Midbrain (tissue), 1 donor: Measurements from ENCODE around the gene DNM1.

ENCODE experiments used
- DNase-seq: peaks from one replicate; lab custom pipeline; 2025; lab: John Stamatoyannopoulos, UW

Gene DNM1

DNA sequence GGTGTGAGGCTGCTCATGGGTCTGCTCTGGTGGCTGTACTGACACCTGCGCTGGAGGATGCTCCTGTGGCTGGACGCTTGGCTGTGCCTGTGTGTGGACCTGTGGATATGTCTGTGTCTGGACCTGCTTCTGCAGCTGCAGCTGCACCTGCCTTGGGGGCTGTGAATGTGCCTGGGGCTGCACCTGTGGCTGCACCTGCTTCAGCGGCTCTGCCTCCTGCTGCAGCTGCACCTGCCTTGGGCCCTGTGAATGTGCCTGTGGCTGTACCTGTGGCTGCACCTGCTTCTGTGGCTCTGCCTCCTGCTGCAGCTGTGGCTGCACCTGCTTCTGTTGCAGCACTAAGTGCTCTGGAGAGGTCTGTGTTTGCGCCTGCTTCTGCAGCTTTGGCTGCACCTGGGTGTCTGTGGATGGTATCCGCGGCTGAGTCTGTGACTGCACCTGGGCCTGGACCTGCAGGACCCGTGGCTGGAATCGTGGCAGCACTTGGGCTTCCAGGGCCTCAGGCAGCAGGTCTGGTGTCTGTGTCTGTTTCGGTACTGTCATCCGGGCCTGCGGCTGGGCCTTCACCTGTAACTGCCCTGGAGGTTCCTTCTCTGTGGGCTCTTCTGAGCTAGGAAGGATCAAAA, 24.3 kb upstream of the DNM1 start:
- no peak for DNase-seq

DNA sequence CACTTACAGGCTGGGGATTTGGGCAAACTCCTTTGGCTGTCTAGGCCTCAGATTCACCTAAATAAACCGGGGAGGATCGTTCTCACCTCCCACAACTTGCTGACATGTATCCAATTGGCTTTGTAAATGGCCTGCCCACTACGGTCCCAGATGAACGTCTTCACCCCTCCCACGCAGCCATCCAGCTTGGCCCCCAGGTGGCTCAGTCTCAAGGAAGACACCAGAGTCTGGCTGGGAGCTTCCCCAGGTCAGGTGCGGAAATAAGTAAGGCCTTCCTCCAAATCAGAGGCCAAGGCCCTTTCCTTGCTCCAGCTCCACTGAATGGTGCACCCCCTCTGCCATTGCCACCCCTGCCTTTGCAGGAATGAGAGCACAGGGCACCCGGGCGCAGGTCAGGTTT, 23.2 kb upstream of the DNM1 start:
- no peak for DNase-seq

DNA sequence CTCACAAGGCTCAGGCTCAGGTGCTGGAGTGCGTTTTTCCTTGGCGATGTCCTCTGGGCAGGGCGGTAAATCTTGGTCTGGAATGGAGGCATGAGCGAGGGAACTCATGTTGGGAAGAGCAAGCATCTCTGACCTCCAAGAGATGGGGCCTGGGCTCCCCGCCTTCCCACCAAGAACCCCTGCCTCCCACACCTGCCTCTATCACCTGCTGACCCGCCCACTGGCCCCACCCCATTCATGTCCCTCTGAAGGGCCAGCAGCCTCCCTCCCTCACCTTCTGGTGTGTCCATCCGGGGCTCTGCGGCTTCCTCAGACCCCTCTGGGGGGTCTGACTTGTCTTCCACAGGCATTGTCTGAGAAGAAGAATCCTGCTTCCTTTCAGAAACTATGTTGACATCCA, 22.7 kb upstream of the DNM1 start:
- no peak for DNase-seq

DNA sequence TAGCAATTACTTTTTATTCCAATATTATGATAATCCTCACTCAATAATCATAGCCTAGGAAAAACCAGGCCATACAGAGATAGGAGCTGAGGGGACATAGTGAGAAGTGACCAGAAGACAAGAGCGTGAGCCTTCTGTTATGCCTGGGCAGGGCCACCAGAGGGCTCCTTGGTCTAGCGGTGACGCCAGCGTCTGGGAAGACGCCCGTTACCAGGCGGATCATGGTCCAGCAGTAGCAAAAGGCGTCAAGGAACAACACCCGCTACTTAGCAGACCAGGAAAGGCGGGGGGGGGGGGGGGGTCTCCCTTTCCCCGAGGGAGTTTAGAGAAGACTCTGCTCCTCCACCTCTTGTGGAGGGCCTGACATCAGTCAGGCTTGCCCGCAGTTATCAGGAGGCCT, 21.7 kb upstream of the DNM1 start:
- DNase-seq: peak; percentile 58

DNA sequence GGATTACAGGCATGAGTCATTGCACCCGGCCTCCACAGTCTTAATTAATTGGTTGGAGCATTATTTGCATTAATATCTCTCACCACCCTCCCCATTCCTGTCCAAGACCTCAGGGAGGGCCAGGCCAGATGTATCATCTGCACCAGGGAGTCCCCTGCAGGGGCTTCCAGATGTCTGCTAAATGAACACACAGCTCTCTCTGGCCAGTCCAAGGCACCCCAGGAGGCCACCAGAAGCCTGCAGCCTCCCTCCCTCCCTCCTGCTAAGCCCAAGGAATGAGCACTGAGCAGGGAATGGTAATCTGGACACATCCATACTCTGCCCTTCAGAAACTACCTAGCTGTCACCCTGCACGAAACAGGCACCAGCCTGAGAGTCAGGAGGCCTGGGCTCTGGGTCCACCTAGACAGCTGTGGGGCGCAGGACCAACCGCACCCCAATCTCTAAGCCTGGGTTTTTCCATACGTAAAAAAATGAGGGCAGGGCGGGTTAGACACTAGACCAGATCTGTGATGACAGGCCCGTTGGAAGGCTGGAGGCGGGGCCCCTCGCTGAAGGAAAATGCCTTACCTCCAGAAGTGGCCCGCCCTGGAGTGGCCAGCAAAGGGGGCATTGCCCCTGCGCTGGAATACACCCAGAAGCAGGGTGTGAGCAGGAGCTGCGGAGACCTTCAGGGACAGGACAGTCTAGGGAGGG, 20.1 kb upstream of the DNM1 start:
- no peak for DNase-seq

DNA sequence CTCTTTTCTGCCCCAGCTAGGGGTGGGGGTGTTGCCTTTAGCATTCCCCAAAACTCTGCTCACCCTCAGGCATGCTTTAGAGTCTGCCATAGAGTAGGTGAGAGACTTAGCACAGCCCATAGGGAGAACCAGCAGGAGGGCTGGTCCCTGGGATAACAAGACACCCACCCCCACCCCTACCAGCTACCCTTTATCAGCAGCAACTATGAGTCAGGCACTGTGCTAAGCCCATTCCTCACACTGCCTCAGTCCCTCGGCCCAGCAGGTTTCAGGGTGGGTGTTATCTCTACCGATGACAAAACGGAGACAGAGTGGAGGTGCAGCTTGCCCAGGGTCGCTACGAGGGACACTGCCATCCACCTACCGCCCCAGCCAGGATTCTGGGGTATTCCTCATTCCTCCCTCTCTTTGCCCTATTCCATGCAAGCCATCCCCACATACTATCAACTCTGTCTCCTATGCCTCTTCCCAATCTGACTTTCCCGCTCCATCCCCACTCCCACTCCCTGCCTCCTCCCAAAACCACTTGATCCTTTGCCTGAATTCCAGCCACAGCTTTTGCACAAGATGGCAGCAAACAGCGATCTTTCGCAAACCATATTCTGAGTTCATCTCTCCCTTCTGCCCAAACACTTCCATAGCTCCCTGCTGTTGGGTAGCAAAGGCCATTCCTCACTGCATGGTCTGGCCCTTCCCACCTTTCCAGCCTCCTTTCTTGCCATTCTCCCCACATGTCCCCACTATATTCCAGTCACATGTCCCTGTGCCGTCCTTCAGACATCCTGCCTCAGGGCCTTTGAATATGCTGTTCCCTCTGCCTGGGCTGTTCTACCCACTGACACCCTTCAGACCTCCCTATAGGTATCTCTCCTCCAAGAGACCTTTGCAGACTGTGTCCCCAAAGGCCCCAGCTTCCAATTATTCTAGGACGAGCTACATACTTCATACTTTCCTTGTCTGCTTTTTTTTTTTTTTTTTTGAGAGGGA, 16.9 kb upstream of the DNM1 start:
- DNase-seq: no peak

DNA sequence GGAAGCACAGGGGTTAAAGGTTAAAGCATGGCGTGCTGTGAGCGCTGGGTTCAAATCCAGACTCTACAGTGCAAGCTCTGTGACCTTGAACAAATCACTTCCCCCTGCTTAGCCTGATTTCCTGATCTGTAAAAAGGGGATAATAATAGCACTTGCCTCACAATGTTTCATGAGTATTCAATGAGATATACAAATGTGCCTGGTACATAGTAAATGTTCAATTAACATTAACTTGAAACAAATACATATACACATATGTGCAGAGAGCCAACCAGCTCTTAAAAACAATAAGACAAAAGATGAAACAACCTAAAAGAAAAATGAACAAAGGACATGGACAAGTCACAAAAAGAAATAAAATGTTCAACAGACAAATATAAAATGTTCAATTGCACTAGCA, 15.8 kb upstream of the DNM1 start:
- no peak for DNase-seq

DNA sequence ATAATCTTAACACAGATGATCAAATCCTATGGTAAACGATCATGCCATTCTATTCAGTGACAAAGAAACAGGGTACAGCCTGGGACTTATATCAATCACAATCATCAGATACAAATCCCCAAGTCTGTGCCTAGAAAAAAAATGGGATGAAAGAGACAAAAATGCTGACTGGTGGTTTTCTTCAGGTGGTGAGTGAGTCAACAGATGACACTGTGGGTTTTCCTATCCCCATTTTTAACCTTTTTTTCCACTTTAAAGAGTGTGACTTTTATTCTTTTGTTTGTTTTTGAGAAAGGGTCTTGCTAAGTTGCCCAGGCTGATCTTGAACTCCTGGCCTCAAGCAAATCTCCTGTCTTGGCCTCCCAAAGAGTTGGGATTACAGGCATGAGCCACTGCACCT, 15.0 kb upstream of the DNM1 start:
- DNase-seq: no peak

DNA sequence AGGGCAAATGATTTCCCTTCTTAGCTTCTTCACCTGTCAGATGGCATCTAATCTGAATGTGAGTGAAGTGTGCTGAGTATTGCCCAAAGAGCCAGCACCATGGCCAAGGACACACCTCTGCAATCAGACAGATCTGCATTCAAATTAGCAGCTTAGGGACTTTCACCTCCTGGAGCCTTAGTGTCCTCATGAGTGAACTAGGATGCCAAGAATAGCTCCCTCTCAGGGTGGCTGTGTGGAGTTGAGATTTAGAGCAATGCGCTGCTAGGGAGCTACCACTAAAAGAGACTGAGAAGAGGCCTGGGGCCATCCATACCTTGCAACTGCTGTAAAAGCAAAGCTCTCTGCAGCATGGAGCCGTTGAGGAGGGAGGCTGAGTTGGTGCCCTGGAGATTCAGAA, 13.2 kb upstream of the DNM1 start:
- no peak for DNase-seq

DNA sequence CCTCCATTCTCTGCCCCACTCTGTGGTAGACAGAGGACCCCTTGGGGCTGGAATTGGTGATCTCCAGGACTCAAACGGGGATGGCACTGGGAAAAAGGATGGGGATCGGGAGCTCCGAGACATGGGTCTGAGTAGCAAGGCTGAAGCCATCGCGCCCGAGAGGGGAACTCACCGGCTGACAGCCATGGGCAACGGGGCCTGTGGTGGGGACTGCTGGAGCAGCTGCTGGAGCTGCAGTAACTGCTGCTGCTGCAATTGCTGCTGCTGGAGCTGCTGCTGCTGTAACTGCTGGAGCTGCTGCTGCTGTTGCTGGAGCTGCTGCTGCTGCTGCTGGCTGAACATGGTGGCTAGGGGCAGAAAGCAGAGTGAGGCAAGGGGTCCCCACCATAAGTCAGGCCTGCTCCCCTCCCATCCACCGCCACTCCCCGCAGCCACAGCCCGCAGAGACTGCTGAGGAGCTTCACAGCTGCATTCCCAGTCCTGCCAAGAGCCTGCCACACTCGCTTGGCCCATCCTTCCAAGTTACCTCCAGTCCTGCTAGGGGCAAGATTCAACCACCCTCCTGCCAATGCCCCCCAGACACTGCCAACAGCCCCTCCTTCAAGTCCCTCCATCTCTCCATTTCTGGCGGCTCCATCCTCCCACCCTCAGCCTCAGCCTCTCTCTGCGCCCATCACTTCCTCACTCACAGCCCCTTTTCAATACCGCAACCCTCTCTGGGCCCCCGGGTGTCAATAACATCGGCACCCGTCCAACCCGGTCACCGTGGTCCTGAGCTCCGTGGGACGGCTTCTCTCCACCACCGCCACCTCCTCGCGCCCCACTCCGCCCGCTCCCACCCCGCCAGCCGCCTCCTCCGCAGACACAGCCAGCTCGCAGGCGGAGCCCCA, 12.4 kb upstream of the DNM1 start:
- DNase-seq: peak; percentile 31

DNA sequence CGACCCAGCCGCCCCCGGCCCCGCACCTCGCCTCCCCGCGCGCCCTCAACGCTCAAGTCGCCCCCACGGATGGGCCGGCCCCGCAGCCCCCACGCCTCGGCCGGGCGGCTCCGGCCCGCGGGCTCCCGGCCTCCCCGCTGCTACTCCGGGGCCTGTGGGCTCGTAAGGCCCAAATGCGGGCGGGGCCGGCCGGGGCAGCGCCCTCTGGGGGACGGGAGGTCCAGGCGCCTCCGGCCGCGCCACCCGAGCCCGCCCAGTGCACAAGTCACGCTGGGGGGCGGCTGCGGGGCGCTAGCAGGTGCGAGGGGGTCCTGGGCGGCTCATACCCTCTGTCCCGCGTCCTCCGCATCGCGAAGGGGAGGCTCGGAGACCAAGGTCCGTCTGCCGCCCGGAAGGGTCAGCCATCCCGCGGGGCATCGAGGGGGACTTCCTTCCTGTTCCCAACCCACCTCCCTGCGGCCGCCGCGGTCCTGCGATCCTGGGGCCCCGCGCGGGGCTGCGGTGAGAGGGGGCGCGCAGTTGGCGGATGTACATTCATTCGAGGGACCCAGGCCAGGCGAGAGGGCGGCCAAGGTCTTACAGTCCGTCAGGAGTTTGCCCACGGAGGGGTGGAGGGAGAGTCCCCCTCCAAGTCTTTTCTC, 11.7 kb upstream of the DNM1 start, which contains the start of gene CIZ1:
Gene CIZ1, minus strand, starts transcription at position 167 of the 641 bp plus-strand sequence. CDS start 715 bp downstream, outside the sequence.
- peak; percentile 81 for DNase-seq

DNA sequence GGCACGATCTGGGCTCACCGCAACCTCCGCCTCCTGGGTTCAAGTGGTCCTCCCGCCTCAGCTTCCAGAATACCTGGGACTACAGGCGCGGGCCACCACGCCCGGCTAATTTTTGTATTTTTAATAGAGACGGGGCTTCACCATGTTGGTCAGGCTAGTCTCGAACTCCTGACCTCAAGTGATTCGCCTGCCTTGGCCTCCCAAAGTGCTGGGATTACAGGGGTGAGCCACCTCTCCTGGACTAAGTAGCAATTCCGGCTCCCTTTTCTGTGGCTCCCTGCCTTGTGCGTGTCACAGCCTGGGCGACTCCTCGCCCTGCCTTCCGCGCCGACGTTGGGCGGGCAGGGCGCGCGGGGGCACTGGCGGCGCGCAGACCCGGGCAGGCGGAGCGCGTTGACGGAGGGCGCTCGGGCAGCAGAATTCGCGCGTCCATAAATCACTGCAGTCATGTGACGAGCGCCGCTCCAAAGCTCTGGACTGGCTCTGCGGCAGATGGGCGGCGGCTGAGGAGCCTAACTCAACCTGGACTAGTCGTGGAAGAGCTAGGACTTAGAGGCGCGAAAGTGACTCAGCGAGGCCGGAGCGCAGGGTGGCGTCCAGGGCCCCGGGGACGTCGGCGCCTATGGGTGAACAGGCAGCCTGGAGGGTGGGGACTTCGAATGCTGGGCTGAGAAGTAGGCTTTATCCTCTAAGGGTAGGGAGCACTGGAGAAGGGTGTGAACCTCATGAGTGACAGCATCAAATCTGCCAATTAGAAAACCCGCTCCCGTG, 10.4 kb upstream of the DNM1 start:
- DNase-seq: peak; percentile 6

DNA sequence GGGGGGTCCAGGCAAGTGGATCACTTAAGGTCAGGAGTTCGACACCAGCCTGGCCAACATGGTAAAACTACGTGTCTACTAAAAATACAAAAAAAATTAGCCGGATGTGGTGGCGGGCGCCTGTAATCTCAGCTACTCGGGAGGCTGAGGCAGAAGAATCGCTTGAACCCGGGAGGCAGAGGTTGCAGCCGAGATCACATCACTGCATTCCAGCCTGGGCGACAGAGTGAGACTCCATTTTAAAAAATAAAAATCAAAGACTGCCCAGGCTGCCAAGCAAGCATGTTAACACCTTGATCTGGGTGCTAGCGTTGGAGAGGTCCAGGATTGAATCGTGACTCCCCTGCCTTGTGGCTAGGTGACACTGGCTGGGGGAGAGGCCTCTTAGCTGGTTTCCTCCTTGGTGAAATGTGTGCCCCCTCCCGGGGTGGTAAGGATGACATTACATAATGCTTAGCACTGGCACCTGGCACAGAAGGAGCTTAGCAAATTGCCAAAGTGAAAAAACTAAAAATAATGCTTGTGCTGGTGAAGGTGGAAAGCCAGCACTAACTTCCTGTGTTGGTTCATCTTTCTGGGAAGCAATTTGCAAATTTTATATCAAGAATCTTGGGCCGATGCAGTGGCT, 9.6 kb upstream of the DNM1 start:
- no peak for DNase-seq

DNA sequence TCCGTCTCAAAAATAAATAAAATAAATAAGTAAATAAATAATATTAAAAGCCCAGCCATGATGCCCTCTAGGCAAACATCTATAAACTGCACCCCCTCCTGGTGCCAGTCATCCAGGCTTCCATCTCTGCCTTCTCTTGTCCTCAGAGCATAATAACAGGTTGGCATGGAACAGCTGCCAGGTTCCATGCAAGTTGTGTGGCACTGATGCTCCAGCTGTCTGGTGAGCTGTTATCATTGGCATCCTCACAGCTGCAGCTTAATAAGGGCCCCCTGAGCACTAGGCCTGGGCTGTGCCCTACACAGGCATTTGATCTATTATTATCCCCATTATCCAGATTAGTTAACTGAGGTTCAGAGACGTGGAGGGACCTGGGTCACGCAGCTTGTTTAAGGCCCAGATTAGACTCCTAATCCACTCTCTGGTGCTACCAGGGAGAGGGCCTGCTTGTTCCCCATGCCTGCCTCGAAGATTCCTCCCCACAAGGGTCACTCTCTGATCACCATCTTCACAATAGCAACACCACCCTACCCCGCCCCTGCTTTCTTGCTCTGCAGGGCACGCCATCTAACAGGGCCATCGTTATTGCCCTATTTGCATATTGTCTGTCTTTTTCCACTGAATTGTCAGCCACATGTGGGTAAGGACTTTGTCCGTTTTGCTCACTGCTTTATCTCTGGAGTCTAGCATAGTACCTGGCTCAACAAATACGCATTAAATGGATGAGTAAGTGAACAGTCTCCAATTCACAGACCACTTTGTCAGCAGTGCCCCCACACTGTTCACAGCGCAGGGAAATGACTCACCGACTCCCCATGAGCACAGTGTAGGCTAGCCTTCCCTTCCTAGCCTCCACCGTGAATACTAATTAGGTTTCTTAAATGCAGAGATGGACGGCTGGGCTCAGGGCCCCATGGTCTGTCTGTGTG, 1.5 kb upstream of the DNM1 start:
- no peak for DNase-seq

DNA sequence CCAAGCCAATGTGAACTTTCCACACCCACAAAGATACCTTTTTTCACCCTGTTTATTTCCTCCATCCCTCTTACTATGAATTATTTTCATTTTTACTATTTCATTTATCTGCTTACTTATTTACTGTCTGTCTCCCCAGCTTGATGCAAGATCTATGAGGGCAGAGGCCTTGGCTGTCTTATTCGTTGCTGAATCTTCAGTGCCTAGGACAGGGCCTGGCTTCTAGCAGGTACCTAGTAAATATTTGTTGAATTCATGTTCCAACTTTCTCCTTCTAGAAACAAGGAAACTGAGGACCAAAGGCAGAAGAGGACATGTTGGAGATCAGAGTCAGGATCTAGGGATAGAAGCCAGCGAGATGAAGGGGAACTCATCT, 543 bp upstream of the DNM1 start:
- DNase-seq: no peak

DNA sequence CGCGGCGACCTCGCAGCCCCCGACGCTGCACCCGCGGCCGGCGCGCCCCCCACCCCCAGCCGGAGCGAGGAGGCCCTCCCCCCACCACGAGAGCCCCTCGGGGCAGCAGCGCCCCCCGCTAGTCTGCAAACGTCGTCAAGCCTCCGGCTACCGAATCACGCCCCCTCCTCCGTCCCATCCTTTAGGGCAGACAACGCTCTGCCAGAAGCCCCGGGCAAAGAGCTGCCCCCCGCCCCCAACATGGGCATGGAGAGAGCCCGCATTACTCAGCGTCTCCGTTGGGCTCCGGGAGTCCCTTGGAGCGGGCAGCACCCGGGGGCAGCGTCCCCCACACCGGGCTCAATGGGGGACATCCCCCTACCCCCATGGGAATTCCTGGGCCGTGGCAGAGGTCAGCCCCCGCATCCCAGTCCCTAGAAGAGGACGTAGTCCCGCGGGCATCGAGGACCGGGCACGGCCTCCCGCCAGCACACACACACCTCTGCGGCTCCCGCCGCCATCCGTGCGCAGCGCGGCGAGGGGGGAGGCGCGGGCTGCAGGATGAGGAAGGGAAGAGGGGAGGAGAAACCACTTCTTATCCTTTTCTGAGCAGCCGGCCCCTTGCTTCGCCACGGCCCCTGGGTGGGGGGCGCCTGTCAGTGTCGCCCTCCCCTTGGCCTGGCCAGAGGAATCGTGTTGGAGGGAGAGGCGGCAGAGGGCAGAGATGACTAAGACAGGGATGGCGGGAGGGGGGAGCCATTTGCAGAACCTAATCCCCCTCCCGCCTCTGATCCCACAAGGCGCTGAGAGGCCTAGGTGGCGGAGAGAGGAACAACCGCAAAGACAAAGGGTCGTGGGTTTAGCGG, 750 bp downstream of the DNM1 start:
- DNase-seq: no peak

DNA sequence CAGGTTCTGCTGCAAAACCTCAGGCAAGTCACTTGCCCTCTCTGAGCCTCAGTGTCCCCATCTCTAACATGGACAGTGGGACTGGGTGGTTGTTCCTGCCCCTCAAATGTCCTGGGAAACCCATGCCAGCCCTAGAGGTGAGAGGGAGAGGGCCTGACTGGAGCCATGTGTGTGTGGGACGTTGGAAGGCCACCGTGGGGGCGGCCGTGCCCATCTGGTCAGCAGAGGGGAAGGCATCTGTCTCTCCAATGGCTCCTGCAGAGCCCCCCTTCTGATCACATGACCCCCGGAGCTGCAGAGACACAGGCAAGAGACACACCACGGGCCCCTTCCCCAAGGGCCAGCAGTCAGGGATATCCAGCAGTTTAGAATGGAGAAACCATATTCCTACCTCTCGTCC, 1.7 kb downstream of the DNM1 start:
- no peak for DNase-seq
